ENCODE measurements around the gene MCF2L. TPM values are rescaled to one million over a fixed set of nuclear protein-coding genes. Genes with fewer than 3 reads are reported as not detected.

Gene MCF2L
- polyA plus RNA-seq, 1 donor from 2014 or later = 88.0 TPM

DNA sequence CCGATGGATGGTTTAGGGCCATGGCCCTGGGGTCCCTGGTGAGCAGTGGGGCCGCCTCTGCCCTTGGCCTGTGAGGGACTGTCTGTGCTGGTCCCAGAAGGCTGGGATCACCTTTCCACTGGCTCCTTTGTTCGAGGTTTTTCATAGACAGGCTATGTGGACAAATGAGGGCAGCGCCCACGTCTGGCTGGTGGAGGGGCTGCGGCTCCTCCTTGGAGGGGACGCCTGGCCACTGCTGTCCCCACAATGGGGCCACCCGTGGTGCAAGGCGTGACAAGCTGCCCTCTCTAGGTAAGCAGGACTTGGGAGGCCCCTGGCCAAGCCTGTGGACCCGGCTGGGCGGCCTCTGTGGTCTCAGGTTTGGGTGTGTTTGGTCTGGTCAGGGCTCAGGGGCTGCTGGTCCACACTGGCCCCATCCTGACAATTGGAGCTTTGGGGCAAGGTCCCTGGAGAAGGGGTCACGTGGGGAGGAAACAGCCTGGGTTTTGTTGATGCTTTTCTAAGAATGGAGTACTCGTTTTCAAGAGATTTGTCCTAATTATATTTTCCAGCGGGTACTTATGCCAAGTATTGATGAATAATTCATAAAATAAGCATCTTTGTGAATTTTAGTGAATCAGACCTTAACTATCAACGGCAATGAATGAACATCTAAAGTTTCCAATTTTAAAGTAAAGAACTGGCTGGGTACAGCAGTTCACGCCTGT is 33.3 kb downstream of the MCF2L start:
- no peaks in the 10 kb centered on the region for H3K36me3 ChIP-seq (ENCODE audit: insufficient read depth, low read length)
- H3K9ac ChIP-seq (ENCODE audit: low read length) = peak overlapping the region; percentile 80
- peak overlapping the region; percentile 82 for H3K27ac ChIP-seq (ENCODE audit: low read length)
- H2AFZ ChIP-seq (ENCODE audit: low read depth, low read length) = no peak overlapping the region
- no peaks in the 10 kb centered on the region for H3K9me3 ChIP-seq (ENCODE audit: low read length)
- H3K9me2 ChIP-seq (ENCODE audit: insufficient read depth, low read length) = no peaks in the 10 kb centered on the region
- peak overlapping the region; percentile 25 for H3K4me2 ChIP-seq (ENCODE audit: low read length)
- peaks cover 23% of the 10 kb centered on the region for H3K79me2 ChIP-seq (replicated peaks; ENCODE audit: insufficient read depth, low read length)
- TF ChIP-seq, protein P1, sequence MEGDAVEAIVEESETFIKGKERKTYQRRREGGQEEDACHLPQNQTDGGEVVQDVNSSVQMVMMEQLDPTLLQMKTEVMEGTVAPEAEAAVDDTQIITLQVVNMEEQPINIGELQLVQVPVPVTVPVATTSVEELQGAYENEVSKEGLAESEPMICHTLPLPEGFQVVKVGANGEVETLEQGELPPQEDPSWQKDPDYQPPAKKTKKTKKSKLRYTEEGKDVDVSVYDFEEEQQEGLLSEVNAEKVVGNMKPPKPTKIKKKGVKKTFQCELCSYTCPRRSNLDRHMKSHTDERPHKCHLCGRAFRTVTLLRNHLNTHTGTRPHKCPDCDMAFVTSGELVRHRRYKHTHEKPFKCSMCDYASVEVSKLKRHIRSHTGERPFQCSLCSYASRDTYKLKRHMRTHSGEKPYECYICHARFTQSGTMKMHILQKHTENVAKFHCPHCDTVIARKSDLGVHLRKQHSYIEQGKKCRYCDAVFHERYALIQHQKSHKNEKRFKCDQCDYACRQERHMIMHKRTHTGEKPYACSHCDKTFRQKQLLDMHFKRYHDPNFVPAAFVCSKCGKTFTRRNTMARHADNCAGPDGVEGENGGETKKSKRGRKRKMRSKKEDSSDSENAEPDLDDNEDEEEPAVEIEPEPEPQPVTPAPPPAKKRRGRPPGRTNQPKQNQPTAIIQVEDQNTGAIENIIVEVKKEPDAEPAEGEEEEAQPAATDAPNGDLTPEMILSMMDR (IDR thresholded peaks at IDR 0.05; ENCODE audit: poor library complexity, severe bottlenecking) = peak; percentile 70
- TF ChIP-seq RAD21 (conservative IDR thresholded peaks at IDR 0.05) (peak; percentile 45), EZH2 (IDR thresholded peaks at IDR 0.05; ENCODE audit: borderline replicate concordance, insufficient read depth, low read length, poor library complexity, severe bottlenecking) (no peak), MXI1 (conservative IDR thresholded peaks at IDR 0.05; ENCODE audit: poor library complexity, severe bottlenecking) (no peak), POLR2AphosphoS5 (IDR thresholded peaks at IDR 0.05) (no peak)
- no peaks in the 10 kb centered on the region for H4K20me1 ChIP-seq (ENCODE audit: insufficient read depth)
- peak overlapping the region; percentile 76 for H3K4me3 ChIP-seq (ENCODE audit: low read length)
- H3K27me3 ChIP-seq (ENCODE audit: insufficient read depth, low read depth, low read length) = no peaks in the 10 kb centered on the region
- H3F3A ChIP-seq (ENCODE audit: insufficient read depth, low read length, poor library complexity, severe bottlenecking) = no peaks in the 10 kb centered on the region

DNA sequence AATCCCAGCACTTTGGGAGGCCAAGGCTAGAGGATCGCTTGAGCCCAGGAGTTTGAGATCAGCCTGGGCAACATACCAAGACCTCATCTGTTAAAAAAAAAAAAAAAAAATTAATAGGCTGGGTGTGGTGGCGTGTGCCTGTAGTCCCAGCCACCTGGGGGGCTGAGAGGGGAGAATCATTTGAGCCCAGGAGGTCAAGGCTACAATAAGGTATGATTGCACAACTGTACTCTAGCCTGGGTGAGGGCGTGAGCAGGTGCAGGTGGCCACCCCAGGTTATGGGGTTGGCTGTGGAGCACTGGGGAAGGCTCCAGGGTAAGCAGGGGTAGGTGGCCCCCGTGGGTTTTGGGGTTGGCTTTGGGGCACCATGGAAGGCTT is 33.9 kb downstream of the MCF2L start:
- peak overlapping the region; percentile 76 for H3K4me3 ChIP-seq (ENCODE audit: low read length)
- no peaks in the 10 kb centered on the region for H4K20me1 ChIP-seq (ENCODE audit: insufficient read depth)
- H3K9ac ChIP-seq (ENCODE audit: low read length) = no peak overlapping the region
- no peaks in the 10 kb centered on the region for H3K9me2 ChIP-seq (ENCODE audit: insufficient read depth, low read length)
- TF ChIP-seq RAD21 (conservative IDR thresholded peaks at IDR 0.05) (no peak), EZH2 (IDR thresholded peaks at IDR 0.05; ENCODE audit: borderline replicate concordance, insufficient read depth, low read length, poor library complexity, severe bottlenecking) (no peak), SMC3 (conservative IDR thresholded peaks at IDR 0.05; ENCODE audit: poor library complexity) (no peak), TAF1 (IDR thresholded peaks at IDR 0.05; ENCODE audit: low read depth) (no peak), POLR2AphosphoS5 (IDR thresholded peaks at IDR 0.05) (no peak), EP300 (conservative IDR thresholded peaks at IDR 0.05; ENCODE audit: poor library complexity, severe bottlenecking) (no peak), MXI1 (conservative IDR thresholded peaks at IDR 0.05; ENCODE audit: poor library complexity, severe bottlenecking) (no peak)
- TF ChIP-seq, protein P1 (IDR thresholded peaks at IDR 0.05; ENCODE audit: poor library complexity, severe bottlenecking) = no peak
- TF ChIP-seq, protein P2, sequence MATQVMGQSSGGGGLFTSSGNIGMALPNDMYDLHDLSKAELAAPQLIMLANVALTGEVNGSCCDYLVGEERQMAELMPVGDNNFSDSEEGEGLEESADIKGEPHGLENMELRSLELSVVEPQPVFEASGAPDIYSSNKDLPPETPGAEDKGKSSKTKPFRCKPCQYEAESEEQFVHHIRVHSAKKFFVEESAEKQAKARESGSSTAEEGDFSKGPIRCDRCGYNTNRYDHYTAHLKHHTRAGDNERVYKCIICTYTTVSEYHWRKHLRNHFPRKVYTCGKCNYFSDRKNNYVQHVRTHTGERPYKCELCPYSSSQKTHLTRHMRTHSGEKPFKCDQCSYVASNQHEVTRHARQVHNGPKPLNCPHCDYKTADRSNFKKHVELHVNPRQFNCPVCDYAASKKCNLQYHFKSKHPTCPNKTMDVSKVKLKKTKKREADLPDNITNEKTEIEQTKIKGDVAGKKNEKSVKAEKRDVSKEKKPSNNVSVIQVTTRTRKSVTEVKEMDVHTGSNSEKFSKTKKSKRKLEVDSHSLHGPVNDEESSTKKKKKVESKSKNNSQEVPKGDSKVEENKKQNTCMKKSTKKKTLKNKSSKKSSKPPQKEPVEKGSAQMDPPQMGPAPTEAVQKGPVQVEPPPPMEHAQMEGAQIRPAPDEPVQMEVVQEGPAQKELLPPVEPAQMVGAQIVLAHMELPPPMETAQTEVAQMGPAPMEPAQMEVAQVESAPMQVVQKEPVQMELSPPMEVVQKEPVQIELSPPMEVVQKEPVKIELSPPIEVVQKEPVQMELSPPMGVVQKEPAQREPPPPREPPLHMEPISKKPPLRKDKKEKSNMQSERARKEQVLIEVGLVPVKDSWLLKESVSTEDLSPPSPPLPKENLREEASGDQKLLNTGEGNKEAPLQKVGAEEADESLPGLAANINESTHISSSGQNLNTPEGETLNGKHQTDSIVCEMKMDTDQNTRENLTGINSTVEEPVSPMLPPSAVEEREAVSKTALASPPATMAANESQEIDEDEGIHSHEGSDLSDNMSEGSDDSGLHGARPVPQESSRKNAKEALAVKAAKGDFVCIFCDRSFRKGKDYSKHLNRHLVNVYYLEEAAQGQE (IDR thresholded peaks at IDR 0.05; ENCODE audit: borderline replicate concordance) = no peak
- H3K36me3 ChIP-seq (ENCODE audit: insufficient read depth, low read length) = no peaks in the 10 kb centered on the region
- no peak overlapping the region for H3K27ac ChIP-seq (ENCODE audit: low read length)
- H3F3A ChIP-seq (ENCODE audit: insufficient read depth, low read length, poor library complexity, severe bottlenecking) = no peaks in the 10 kb centered on the region
- H3K9me3 ChIP-seq (ENCODE audit: low read length) = no peaks in the 10 kb centered on the region
- H3K79me2 ChIP-seq (replicated peaks; ENCODE audit: insufficient read depth, low read length) = peaks cover 23% of the 10 kb centered on the region
- no peak overlapping the region for H3K4me2 ChIP-seq (ENCODE audit: low read length)
- H2AFZ ChIP-seq (ENCODE audit: low read depth, low read length) = no peak overlapping the region
- H3K27me3 ChIP-seq (ENCODE audit: insufficient read depth, low read depth, low read length) = no peaks in the 10 kb centered on the region

All from neural cell (in vitro differentiated cells).